NCI-H748 (cell line): ENCODE measurements around the gene NRBF2.
A peak's percentile ranks its signal among the peaks of the same experiment; 100 is the strongest.
"Not testable (repeated sequence)": the region's sequence is repeated elsewhere in the genome, so short reads cannot be mapped to it uniquely, and the experiment has no call there.

Experiments
- DNase-seq: peaks from one replicate; lab custom pipeline; 2025; ENCODE audit not compliant: unreplicated experiment; lab: John Stamatoyannopoulos, UW

The NRBF2 gene

GRCh38 chr10:63133056-63133820 lies at the start of gene NRBF2:
Gene NRBF2 (plus strand): TSS chr10:63133328. CDS start chr10:63133471, 143 bp downstream.
- DNase-seq: peak; percentile 97

GRCh38 chr10:63083406-63083805 lies 49.7 kb upstream of the NRBF2 start:
- DNase-seq: not testable (repeated sequence)

GRCh38 chr10:63083904-63084689 lies 49.0 kb upstream of the NRBF2 start:
- DNase-seq: peak; percentile 68

GRCh38 chr10:63084690-63085382 lies 48.3 kb upstream of the NRBF2 start:
- DNase-seq: no peak

GRCh38 chr10:63093227-63093626 lies 39.9 kb upstream of the NRBF2 start:
- no peak for DNase-seq

- DNase-seq: no peak
Observed at GRCh38 chr10:63094405-63094804, 38.7 kb upstream of the NRBF2 start.

GRCh38 chr10:63094881-63095280 lies 38.2 kb upstream of the NRBF2 start:
- no peak for DNase-seq

- DNase-seq: no peak
Observed at GRCh38 chr10:63099734-63100133, 33.4 kb upstream of the NRBF2 start.

- DNase-seq: not testable (repeated sequence)
Observed at GRCh38 chr10:63101091-63101490, 32.0 kb upstream of the NRBF2 start.

GRCh38 chr10:63102279-63102883 lies 30.7 kb upstream of the NRBF2 start:
- not testable (repeated sequence) for DNase-seq

GRCh38 chr10:63103178-63103577 lies 29.9 kb upstream of the NRBF2 start:
- DNase-seq: not testable (repeated sequence)

- no peak for DNase-seq
Observed at GRCh38 chr10:63103971-63104409, 29.1 kb upstream of the NRBF2 start.

GRCh38 chr10:63105225-63106110 lies 27.7 kb upstream of the NRBF2 start:
- no peak for DNase-seq

- peak; percentile 6 for DNase-seq
Observed at GRCh38 chr10:63106111-63106755, 26.9 kb upstream of the NRBF2 start.

- no peak for DNase-seq
Observed at GRCh38 chr10:63107943-63108437, 25.1 kb upstream of the NRBF2 start.

GRCh38 chr10:63110940-63111339 lies 22.2 kb upstream of the NRBF2 start:
- no peak for DNase-seq

GRCh38 chr10:63114031-63114814 lies 18.9 kb upstream of the NRBF2 start:
- DNase-seq: no peak

GRCh38 chr10:63115732-63116383 lies 17.3 kb upstream of the NRBF2 start:
- no peak for DNase-seq
